Non-pigmented ciliary epithelial cell (primary cell): ENCODE results near the gene DPF3.

Experiments used
- DNase-seq: peaks from one replicate; pipeline ENCODE4 v3.0.0-alpha.2; 2010; ENCODE audit warnings: low read depth

The DPF3 gene

DNA sequence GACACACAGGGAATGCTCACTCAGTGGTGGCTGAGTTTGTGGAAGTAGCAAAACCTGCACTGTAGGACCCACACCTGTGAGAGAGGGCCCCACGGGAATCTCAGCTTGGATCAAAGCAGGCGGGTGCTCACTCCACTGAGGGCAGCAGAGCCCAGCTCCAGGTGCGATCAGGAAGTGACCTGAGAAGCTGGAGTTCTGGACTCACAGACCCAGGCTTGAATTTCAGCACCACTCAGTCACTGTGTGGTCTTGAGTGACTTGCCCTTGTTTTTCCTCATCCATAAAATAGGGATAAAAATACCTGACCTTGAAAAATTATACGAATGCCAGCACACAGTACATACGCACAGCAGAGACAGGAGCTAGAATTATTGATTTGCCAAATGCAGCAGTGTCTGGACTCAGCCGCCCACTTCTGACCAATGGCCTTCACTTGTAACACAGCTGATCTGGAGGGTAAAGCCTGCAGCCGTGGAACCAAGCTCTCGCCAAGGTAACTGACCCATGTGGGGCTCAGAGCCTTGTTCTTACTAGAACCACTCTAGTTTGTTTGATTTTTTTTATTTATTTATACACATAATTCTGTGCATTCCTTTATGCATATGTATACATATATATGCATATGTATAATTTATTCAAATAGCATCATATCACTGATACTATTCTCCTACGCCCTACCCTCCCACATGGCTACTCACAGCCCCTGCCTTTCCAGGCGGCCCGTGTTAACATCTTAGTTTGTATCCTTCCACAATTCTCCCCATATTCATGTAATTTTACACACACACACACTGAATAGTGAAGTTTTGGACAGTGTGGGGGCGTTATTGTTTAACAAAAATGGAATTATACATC lies 53.9 kb downstream of the DPF3 start:
- DNase-seq = no peak

DNA sequence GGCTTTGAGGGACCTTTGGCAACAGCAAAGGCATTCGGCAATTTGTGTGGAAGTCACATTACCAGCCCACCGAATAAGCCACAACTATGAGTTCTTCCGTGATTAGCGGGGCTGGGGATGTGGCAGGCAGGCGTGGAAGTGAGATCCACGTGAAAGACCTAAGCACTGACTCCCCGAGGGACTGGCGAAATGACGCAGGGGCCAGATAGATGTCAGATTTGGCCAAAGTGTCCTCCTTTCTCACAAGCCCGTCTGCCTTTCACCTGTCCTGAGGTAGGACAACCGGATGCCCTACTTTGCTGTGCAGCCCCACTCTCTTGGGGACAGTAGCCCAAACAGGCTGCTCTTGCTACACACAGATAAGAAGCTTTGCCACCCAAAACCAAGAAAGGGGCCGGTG lies 54.5 kb downstream of the DPF3 start:
- no peak for DNase-seq

DNA sequence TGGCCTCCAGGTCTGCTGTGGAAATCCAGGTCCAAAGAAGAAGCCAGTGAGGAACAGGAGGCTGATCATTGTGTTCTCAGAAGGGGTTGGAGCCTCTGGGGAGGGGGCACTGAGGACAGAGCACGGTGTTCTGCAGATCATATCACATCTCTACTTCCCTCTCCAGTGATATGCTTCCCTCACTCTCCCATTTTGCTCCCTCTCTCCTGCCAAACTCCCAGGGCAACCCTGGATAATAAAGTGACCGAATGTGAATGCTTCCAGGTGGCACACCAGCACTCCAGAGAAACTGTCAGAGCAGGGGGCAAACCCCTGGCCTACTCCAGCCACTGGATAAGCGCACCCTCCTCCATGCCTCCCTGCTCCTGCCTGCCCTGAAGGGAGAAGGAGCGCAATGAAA lies 57.8 kb downstream of the DPF3 start:
- no peak for DNase-seq

DNA sequence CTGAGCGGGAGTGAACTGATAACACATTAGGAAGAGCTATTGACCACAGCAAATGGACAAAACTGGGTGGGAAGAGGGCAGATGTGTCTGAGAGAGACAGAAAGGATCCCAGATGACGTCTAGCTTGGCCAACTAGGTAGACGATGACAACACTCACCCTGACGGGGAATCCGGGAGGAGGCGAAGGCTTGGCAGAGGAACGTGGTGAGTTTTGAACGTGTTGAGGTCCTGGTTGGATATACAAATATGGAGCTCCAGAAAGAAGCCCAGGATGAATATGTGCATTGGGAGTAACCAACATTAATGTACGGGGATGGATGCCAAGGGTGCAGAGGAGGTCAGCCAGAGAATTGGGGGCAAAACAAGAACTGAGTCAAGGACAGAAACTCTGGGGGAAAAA lies 60.7 kb downstream of the DPF3 start:
- DNase-seq = no peak

DNA sequence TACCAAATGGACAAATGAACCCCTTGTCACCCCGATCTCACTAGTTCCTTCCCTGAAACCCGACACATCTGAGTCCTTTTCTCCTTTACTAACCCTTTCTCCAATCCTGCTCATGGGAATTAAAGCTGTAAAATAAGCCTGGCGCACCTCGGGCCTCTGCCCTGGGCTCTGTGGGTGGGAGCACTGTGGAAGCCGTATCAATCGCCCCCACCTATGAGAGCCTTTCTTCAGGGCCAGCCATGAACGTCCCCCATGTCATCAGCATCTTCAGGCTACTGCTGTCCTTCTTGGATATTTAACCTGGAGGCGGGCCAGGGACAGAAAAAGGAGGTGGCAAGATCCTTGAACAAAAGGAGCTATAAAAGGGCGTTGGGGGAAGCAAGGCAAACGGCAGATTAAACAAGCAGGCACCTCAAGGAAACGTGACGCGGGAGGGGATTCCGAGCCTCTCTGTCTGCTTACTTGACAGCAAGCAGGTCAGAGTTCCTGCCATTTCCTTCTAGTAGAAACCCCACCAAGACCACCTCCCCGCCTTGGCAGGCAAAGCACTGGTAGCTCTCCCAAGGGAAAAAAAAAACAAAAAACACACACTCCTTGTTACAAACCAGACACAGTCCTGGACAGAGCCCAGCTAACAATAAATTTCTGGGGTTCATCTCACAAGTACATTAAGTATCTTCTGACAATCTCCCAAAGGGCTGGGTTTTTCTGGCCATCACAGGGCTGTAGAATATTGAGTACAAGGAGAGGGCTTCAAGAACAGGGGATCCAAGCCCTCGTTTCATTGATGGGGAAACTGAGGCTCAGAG lies 62.9 kb downstream of the DPF3 start:
- no peak for DNase-seq

DNA sequence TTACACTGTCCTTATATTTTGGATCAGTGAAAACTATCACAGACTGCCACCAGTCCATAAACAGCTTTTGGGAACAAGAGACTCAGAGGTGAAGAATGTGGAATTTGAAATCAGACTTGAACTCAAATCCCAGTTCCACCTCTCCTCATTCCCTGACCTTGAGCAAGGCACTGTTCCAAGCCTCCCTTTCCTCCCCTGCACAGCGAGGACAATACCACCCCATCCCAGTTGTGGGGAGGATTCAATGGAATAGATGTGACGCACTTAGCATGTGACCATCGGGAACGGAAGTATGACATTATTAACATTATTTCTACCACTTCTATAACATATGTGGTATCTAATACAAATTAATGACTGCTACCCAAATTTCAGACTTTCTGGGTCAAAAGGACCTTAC lies 63.5 kb downstream of the DPF3 start:
- DNase-seq = no peak

DNA sequence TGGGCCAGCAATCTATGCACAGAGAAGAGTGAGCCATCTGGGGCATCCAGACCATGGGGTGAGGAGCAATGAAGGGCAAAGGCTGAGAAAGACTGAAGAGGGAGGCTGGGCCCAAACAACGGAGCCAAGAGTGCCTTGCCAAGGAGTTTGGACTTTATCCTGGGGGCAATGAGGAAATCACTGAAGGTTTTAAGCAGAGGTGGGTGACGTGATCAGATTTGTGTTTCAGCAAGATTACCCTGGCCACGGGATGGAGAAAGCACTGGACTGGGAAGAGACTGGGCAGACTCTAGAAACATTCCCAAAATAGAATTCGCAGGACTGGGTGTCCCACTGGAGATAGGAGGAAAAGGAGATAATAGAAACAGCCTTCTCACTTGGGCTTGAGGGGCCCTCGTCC lies 65.3 kb downstream of the DPF3 start:
- DNase-seq = no peak

DNA sequence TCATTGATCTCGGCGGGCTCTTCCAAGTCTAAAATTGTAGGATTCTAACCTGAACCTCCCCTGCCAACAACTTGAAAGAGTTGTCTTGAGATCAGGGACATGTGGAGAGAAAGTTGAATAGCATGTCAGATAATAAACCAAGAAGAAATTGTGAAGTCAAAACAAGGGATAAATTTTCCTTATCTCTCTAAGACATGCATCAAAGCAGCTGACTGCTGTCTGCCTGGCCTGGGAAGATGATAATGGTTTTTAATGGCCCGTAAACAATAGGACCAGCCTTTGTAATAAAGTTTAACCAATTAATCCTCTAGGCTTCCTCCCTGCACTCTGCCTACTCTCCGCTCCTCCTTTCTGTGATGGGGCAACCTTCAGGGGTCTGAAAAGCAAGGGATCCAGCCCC lies 67.9 kb downstream of the DPF3 start:
- no peak for DNase-seq

DNA sequence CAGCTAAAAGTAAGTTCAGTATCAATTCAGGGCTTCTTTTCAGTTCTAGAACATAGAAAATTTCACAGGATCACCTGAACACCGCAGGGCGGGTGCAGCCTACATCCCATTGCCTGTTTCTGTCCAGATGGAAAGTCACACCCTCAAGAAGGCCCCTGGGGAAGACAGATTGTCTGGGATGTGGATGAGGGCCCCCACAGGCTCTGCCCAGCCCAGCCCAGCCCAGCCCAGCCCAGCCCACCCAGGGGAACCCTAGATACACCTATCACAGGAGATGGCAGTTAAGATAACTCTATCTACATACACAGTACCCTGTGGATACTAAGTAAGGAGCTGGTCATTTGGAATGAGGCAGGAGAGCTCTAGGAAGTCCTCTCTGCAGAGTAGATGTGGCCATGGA lies 68.4 kb downstream of the DPF3 start:
- no peak for DNase-seq

DNA sequence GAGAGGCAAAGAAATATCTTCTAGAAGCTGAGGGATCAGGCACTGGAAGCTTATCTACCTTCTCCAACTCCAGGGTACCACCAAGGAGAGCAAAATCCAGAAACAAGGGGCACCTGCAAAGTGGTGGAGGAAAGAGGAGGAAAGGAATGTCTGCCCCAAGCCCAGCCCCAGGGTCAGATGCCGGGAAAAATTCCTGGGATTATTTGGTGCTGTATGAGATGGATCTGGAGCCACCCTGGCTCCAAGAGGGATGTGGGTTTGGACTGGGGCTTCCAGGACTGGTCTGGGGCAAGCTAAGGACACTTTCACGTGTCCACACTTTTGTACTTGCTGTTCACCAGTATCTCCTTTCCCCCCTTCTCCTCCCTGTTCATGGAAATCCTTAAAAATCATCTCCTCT lies 69.8 kb downstream of the DPF3 start:
- DNase-seq = no peak

DNA sequence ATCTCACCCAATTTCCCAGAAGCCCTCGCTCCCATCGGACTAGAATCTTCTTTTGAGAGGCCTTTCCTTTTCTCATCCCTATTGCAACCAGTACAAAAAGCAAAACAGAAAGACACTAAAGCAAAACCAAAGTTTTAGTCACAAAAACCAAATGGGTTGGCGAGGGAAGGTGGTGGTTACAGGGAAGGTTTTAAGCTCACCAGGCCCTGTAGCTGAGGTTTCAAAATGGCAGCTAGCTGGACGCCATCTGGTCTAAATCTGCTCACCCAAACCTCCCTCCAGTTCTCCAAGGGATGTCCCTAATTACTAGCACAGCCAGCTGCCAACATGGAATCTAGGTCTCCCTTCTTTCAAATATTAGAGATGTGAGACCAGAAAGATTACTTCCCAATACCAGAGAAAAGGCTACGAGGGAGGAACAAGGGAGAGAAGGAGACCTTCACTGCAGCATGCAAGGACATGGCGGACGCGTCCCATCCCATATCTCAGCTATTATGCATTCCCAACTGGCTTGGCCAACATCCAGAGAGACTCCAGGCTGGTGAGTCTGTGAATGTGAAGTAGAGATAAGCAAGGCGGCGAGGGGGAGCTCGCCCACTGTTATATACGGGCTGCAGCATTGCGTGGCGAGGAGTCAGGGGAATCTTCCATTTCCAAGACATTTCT lies 70.8 kb downstream of the DPF3 start:
- no peak for DNase-seq

DNA sequence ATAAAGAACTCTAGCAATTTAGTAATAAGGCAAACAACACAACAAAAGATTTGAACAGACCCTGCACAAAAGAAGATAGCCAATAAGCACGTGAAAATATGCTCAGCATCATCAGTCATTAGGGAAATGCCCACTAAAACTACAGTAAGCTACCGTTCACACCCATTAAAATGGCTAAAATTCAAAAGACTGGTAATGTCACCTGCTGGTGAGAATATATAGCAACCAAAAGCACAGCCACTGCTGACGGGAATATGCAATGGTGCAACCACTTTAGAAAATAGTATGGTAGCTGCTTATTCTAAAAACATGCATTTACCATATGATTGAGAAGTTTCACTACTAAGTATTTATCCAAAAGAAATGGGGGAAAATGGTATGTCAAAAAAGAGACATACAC lies 74.9 kb downstream of the DPF3 start:
- DNase-seq = no peak

DNA sequence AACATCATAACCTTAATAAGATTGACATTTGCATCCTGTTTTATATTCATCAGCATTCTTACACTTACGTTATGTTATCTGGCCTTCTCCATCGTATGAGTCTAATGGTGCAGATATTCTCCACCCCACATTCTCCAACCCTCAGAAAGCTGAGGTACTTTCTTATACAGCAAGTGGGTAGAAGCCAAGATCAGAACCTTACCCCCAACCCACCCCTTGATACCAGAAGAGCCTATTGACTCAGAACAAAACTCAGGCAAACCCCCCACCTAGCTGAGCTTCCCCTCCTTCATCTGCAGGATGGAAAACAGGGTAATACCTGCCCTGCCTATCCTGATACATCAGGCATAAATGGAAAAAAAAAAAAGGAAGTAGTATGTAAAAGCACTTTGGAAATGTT lies 77.6 kb downstream of the DPF3 start:
- no peak for DNase-seq

DNA sequence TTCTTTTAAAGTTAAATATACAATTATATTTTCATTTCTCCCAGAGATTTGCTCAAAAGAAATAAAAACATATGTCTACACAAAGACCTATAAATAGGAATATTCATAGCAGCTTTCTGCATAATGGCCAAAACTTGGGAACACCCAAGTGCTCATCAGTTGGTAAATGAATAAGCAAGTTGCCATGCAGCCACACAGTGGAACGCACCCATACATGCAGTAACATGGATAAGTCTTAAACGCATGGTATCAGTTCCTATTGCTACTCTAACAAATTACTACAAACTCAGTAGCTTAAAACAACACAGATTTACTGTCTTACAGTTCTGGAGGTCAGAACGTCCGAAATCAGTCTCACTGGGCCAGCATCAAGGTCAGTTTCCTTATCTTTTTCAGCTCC lies 78.5 kb downstream of the DPF3 start:
- no peak for DNase-seq

DNA sequence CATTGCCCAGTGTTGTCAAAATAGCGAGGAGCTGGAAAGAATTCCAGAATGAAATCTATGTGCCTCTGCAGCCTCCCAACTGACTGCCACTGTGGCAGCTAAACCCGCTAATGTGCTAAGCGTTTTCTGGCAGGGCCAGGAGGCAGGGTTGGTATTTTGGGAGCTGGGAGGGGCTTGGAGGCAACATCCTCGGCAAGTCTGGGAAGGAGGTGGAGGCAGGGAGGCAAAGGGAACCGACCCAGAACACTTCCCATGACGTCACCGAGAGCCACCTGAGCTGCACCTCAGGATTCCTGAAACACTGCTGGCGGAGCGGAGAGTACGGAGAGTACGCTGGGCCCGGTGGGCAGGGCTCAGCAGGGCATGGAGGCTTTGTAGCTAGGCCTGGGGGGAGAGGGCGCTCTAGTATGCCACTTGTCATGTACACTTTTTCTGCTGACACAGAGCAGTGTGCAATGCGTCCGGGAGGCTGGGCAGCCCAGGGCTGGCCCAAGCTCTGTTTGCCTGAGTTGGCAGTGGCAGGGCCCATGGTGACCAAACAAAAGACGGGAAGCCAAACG lies 81.5 kb downstream of the DPF3 start:
- DNase-seq = no peak

DNA sequence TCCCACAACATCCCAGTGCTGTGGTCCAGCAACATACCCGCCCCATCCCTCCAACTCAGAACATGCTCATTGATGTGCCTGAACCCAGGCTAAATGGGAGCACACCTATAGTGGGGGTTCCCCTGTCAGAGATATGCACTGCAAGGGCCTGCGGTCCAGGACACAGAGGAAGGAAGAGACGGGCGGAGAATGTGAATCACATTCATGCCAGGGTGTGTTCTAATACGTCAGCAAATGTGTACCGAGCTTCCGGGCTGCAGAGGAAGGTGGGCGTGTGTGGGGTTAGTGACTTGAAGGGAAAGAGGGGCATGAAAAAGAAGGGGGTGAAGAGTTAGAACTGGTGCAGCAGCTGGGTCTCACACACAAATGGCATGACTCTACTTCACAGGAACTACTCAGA lies 83.7 kb downstream of the DPF3 start:
- no peak for DNase-seq

DNA sequence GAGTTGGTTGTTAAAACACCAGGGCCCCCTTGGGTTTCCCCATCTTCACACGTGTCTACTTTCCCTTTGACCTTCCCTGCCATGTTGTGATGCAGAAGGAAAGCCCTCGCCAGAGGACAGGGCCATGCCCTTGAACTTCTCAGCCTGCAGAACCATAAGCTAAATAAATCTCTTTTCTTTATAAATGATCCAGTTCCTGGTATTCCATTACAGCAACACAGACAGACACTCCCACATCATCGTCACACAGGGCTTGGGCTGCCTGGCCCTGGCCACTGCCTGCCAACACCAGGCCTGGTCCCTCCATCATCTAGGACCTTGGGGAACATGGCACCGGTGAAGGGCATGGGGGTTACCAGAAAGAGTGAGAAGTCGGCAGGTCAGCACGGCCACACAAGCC lies 84.8 kb downstream of the DPF3 start:
- DNase-seq = no peak

DNA sequence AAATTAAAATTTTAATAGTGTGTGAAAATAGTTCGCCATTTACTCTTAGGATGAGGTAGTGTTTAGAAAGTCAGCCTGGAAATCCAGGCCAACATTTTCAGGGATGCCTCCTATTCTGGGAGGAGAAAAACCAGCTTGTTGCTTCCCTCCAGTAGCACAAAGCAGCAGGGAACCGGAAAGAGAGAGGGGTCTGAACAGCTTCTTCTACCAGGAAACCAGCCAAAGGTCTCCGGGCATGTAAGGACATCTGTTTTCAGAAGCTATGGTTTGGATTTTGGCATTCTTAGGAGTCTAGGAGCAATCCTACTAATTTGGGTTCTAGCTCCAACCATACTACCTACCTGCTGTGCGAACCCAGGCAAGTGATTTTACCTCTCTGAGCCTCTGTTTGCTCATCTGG lies 85.3 kb downstream of the DPF3 start:
- DNase-seq = no peak

DNA sequence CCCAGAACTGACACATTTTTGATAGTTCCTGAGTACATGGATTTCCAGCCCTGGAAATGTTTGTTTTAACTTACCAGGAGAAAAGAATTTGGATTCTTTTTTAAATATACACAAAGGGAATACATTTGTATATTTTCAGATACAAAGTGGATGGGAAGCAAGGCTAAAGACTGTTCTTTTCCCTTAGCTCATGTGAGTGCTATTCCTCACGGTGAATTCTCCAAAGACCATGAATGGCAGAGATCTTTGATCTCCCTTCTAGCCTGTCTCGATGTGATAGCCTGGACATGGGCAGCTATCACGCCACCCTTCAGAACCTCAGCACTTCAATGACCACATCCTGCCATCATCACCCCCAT lies 91.3 kb downstream of the DPF3 start:
- DNase-seq = no peak

DNA sequence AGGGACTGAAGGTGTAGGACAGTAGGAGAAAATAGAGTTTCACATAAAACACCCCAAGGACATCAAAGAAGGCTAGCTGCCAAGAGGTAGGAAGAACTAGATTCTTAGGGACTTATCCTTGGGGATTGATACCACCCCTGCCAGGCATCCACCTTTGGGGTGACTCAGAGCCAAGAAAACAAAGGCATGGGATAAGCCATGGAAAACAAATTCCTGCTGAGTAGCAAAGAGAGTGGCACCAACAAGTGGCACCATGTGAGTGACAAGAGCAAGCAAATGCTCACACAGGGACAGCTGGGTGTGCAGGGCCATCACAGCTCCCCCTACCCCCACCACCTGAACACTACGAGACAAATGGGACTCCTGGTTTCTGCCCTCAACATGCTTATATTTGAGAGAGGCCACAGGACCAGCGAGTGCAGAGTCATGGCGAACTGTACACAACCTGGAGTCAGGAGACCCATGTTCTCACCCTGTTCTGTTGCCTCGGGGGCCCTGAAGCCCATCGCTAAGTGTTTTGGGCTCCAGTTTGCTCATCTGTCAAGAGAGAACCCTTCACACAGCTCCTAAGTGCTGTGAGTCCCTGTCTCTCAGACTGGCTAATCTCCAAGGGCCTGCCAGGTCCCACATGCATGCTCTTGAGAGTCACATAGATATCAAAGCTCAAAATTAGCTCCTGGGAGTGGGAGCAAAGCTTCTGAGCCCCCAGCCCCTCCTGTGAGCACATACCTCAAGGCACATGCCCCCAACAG lies 91.9 kb downstream of the DPF3 start:
- DNase-seq = no peak

DNA sequence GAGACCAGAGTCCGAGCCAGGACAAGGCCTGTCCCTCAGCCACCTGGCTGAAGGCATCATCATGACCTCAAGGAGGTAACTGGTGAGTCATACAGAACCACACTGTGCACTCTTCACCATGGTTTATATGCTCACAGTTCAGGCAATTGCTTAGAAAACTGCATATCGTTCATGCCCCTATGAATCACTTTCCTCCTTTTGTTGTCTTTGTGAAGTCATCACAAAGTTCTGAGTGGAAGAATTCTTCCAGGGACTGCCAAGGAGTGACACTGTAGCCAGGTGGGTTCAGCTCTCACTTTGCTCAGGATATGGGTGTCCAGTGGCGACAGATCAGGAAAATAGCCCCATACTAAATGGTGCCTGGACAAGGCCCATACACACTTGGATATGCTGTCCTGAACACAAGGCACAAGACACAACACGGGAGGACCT lies 92.5 kb downstream of the DPF3 start:
- peak; percentile 96 for DNase-seq

DNA sequence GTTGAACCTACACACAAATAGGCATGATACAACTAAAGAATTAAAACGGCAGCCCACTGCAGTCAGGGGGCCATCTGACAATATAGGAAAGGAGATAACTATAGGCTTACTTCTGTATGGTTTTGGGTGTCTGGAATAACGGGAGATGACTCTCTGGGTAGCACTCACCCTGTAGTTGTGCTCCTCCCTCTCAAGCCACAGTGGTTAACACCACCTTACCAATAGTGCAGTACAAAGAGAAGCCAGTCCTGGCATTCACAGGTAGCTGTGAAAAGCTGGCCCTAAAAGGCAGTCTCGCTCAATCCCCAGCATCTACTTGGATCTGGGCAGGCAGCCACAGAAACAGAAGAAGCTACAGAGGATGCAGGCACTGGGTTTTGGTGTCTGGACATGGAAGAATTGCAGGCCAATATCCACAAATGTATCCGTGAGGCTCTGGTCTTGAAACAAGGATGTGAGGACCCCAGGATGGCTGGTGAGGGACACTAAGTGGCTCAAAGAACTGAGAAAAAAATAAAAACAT lies 93.0 kb downstream of the DPF3 start:
- DNase-seq = no peak
